Neural crest cell (in vitro differentiated cells): ENCODE results near the gene MRTFB. TPM values are rescaled to one million over a fixed set of nuclear protein-coding genes. Genes with fewer than 3 reads are reported as not detected.

Experiments used
- DNase-seq: peaks from one replicate; pipeline ENCODE4 v3.0.0; 2021; ENCODE audit warnings: low read depth, mixed read lengths, low spot score
- H3K27ac Mint-ChIP-seq: one replicate; pipeline ENCODE4 v1.8.0; 2021; ENCODE audit warnings: mild to moderate bottlenecking, mixed read lengths; ENCODE audit not compliant: unreplicated experiment
- H3K27me3 Mint-ChIP-seq: 2 replicates; pipeline ENCODE4 v1.8.0; 2021; ENCODE audit warnings: low read depth, mild to moderate bottlenecking, mixed read lengths
- H3K36me3 Mint-ChIP-seq: 2 replicates; pipeline ENCODE4 v1.8.0; 2021; ENCODE audit warnings: low read depth, mild to moderate bottlenecking, mixed read lengths
- H3K4me1 Mint-ChIP-seq: 2 replicates; pipeline ENCODE4 v1.8.0; 2021; ENCODE audit warnings: mixed read lengths
- H3K4me3 Mint-ChIP-seq: one replicate; pipeline ENCODE4 v1.8.0; 2021; ENCODE audit warnings: mild to moderate bottlenecking, mixed read lengths
- H3K9me3 Mint-ChIP-seq: 2 replicates; pipeline ENCODE4 v1.8.0; 2021; ENCODE audit warnings: mixed read lengths
- CTCF ChIP-seq: fragments of 200-600 bp; sonication (generic); conservative IDR thresholded peaks from 2 replicates; pipeline ENCODE4 v1.5.0; 2021; ENCODE audit warnings: antibody characterized with exemption, mild to moderate bottlenecking
- total RNA-seq: library from RNA; stranded (reverse); gene quantifications from 2 replicates; pipeline ENCODE4 v1.2.1, GENCODE V29; 2021

Gene MRTFB
- total RNA-seq, 1 donor from 2014 or later: 54.8 TPM

- Mint-ChIP-seq H3K27ac (no peak overlapping the region), H3K4me1 (peaks cover 18% of the 10 kb centered on the region), H3K9me3 (no peaks in the 10 kb centered on the region), H3K4me3 (no peak overlapping the region), H3K27me3 (no peaks in the 10 kb centered on the region), H3K36me3 (peaks cover 4% of the 10 kb centered on the region)
- no peak for TF ChIP-seq CTCF
- no peak for DNase-seq
These were observed 58.4 kb downstream of the MRTFB start for GRCh38 chr16:14129502-14129901.

- no peak for DNase-seq
- Mint-ChIP-seq H3K4me1 (no peaks in the 10 kb centered on the region), H3K27ac (no peak overlapping the region), H3K36me3 (peaks cover 5% of the 10 kb centered on the region), H3K27me3 (no peaks in the 10 kb centered on the region), H3K4me3 (no peak overlapping the region), H3K9me3 (no peaks in the 10 kb centered on the region)
- TF ChIP-seq CTCF: no peak
These were observed 60.9 kb downstream of the MRTFB start for GRCh38 chr16:14131774-14132695.

DNA sequence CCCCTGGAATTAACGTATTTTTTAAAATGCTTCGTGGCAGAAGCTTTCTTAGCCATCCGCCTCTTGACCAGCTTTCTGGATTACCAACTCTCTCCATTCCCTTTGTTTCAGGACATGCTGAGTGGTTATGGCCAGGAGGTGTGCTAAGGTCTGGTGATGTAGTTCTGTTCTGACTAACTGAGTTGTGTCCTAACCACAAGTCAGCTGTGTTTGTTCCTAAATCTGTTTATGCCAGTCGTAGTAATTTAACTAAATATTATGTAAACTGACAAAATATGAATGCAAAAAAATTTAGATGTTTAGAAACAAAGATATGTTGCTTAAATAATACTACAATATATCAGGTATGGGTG is 61.6 kb downstream of the MRTFB start:
- Mint-ChIP-seq H3K4me3 (no peak overlapping the region), H3K27ac (no peak overlapping the region), H3K9me3 (no peaks in the 10 kb centered on the region), H3K27me3 (no peaks in the 10 kb centered on the region), H3K4me1 (no peaks in the 10 kb centered on the region), H3K36me3 (peaks cover 8% of the 10 kb centered on the region)
- no peak for DNase-seq
- no peak for TF ChIP-seq CTCF

DNA sequence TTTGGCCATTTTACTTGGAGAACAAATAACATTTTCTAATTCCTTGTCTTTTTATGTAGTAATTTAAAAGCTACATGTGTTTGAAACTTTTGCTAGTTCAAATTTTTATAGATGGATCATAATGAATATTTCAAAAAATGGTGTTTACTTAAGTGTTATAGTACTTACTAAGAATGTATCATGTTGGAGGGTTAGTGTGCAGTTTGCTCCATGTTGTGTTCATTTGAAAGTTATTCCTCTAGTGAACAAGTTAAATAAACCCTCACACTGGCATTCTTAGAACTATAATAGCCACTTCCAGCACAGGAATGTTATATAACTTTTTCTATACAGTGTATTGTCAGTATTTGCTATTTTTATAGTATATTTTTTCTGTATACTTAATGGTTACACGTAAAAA is 62.8 kb downstream of the MRTFB start:
- H3K9me3 Mint-ChIP-seq: no peaks in the 10 kb centered on the region
- TF ChIP-seq CTCF: no peak
- no peaks in the 10 kb centered on the region for H3K27me3 Mint-ChIP-seq
- no peak overlapping the region for H3K27ac Mint-ChIP-seq
- no peak overlapping the region for H3K4me3 Mint-ChIP-seq
- no peaks in the 10 kb centered on the region for H3K4me1 Mint-ChIP-seq
- no peak for DNase-seq
- H3K36me3 Mint-ChIP-seq: peaks cover 15% of the 10 kb centered on the region

GRCh38 chr16:14135704-14136103 is 64.6 kb downstream of the MRTFB start:
- H3K4me3 Mint-ChIP-seq: no peak overlapping the region
- no peak for DNase-seq
- no peaks in the 10 kb centered on the region for H3K27me3 Mint-ChIP-seq

More at GRCh38 chr16:14135704-14136103, 64.6 kb downstream of the MRTFB start:
- Mint-ChIP-seq H3K4me1 (no peaks in the 10 kb centered on the region), H3K27ac (no peak overlapping the region), H3K36me3 (peaks cover 18% of the 10 kb centered on the region), H3K9me3 (no peaks in the 10 kb centered on the region)
- TF ChIP-seq CTCF: no peak
